ENCODE results near the gene TIMM10. TPM values are rescaled to one million over a fixed set of nuclear protein-coding genes. Genes with fewer than 3 reads are reported as not detected.

The TIMM10 gene
- total RNA-seq (2022; extraction: Qiagen RNA extraction; ENCODE audit: low read depth): 141 to 185 TPM (median 160 TPM) in 5 replicates

DNA sequence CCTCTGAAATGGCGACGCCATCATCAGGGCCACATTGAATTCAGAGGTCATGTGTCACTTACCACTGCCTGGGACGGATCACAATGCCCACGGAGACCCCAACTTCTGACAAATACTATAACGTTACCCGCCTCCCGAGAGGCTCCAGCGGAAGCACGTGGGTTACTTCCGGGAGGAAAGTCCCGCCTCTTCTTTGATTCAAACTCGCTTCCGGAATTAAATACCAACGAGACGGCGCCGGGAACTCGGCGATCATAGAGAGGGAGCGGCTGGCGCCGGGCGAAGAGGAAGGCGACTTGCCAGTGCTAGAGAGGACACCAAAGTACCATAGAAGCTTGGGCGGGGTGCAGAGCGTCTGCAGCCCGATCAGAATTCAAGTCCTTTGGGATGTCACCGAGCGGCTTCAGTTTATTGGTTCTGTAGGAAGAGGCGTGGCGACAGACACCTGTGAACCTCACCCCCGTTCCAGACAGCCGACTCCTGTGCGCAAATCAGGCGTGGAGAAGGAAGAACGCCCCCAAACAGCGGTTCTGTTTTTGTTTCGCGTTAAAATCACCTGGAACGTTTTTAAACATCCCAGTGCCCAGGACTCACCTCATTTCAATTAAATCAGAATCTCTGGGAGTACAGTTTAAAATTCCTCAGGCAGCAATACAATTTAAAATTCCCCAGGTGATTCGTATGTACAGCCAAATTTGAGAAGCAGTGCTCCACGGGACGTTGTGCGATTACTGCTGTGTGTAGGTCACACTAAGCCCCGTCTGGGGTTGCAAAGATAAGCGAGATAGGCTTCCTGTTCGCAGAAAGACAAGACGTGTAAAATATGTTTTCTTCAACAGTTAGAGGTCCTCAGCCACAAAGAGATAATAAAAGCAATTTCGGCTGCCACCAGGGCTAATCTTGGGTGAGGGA is at the start of gene TIMM10:
Gene TIMM10, minus strand, starts transcription at position 159 of the 912 bp plus-strand sequence. CDS start 565 bp downstream, outside the sequence.

GRCh38 chr11:57567515-57568329 is 37.2 kb upstream of the TIMM10 start, which contains the start of gene UBE2L6:
TSS of gene UBE2L6 (minus strand) at chr11:57567672. CDS start at chr11:57567611, 61 bp downstream.

GRCh38 chr11:57536947-57537619 is 6.5 kb upstream of the TIMM10 start, which contains the start of gene SMTNL1:
TSS of gene SMTNL1 (plus strand) at chr11:57537595. CDS start at chr11:57542643, 5,048 bp downstream.

GRCh38 chr11:57515332-57516060 is 15.1 kb downstream of the TIMM10 start, which contains the start of gene SLC43A1:
TSS of gene SLC43A1 (minus strand) at chr11:57515702. CDS start at chr11:57514111, 1,591 bp downstream.

Other genes with a start within 250 kb of the TIMM10 start
- 71.5 to 93.7 TPM (median 88.7 TPM) in 5 replicates for gene TNKS1BP1, start 205.8 kb downstream of the TIMM10 start, total RNA-seq (2022; extraction: Qiagen RNA extraction; ENCODE audit: low read depth)
- gene SSRP1, start 194.9 kb downstream of the TIMM10 start, total RNA-seq (2022; extraction: Qiagen RNA extraction; ENCODE audit: low read depth): 204 to 235 TPM (median 224 TPM) in 5 replicates
- 0.08 to 0.17 TPM (median 0.11 TPM) in 4 of 5 replicates, not detected in the other for gene P2RX3, start 192.4 kb downstream of the TIMM10 start, total RNA-seq (2022; extraction: Qiagen RNA extraction; ENCODE audit: low read depth)
- not detected in 5 replicates for gene PRG3, start 149.6 kb downstream of the TIMM10 start, total RNA-seq (2022; extraction: Qiagen RNA extraction; ENCODE audit: low read depth)
- not detected in 5 replicates for gene PRG2, start 140.1 kb downstream of the TIMM10 start, total RNA-seq (2022; extraction: Qiagen RNA extraction; ENCODE audit: low read depth)
- gene SLC43A3, start 103.6 kb downstream of the TIMM10 start, total RNA-seq (2022; extraction: Qiagen RNA extraction; ENCODE audit: low read depth): 0.26 to 1.3 TPM (median 0.53 TPM) in 5 replicates
- 50.4 to 95.0 TPM (median 89.7 TPM) in 5 replicates for gene RTN4RL2, start 70.2 kb downstream of the TIMM10 start, total RNA-seq (2022; extraction: Qiagen RNA extraction; ENCODE audit: low read depth)
- gene SLC43A1, start 15.1 kb downstream of the TIMM10 start, total RNA-seq (2022; extraction: Qiagen RNA extraction; ENCODE audit: low read depth): 1.9 to 2.8 TPM (median 2.6 TPM) in 5 replicates
- not detected in 5 replicates for gene SMTNL1, start 6.8 kb upstream of the TIMM10 start, total RNA-seq (2022; extraction: Qiagen RNA extraction; ENCODE audit: low read depth)
- 35.0 to 43.1 TPM (median 41.4 TPM) in 5 replicates for gene UBE2L6, start 36.9 kb upstream of the TIMM10 start, total RNA-seq (2022; extraction: Qiagen RNA extraction; ENCODE audit: low read depth)
- 0.34 to 1.2 TPM (median 0.87 TPM) in 5 replicates for gene SERPING1, start 66.9 kb upstream of the TIMM10 start, total RNA-seq (2022; extraction: Qiagen RNA extraction; ENCODE audit: low read depth)
- 0.11 to 0.59 TPM (median 0.32 TPM) in 4 of 5 replicates, not detected in the other for gene YPEL4, start 119.2 kb upstream of the TIMM10 start, total RNA-seq (2022; extraction: Qiagen RNA extraction; ENCODE audit: low read depth)
- gene CLP1, start 127.0 kb upstream of the TIMM10 start, total RNA-seq (2022; extraction: Qiagen RNA extraction; ENCODE audit: low read depth): 25.7 to 31.9 TPM (median 29.2 TPM) in 5 replicates
- 68.1 to 74.7 TPM (median 71.7 TPM) in 5 replicates for gene ZDHHC5, start 137.4 kb upstream of the TIMM10 start, total RNA-seq (2022; extraction: Qiagen RNA extraction; ENCODE audit: low read depth)
- gene MED19, start 181.5 kb upstream of the TIMM10 start, total RNA-seq (2022; extraction: Qiagen RNA extraction; ENCODE audit: low read depth): 28.4 to 31.4 TPM (median 30.2 TPM) in 5 replicates
- gene TMX2, start 181.8 kb upstream of the TIMM10 start, total RNA-seq (2022; extraction: Qiagen RNA extraction; ENCODE audit: low read depth): 147 to 161 TPM (median 155 TPM) in 5 replicates
- gene SELENOH, start 210.7 kb upstream of the TIMM10 start, total RNA-seq (2022; extraction: Qiagen RNA extraction; ENCODE audit: low read depth): 119 to 155 TPM (median 142 TPM) in 5 replicates
- gene BTBD18, start 221.1 kb upstream of the TIMM10 start, total RNA-seq (2022; extraction: Qiagen RNA extraction; ENCODE audit: low read depth): not detected in 5 replicates
- 56.1 to 71.0 TPM (median 67.5 TPM) in 5 replicates for gene CTNND1, start 231.0 kb upstream of the TIMM10 start, total RNA-seq (2022; extraction: Qiagen RNA extraction; ENCODE audit: low read depth)